ENCODE data around the gene GALNT15.

- TF ChIP-seq CTCF (IDR thresholded peaks at IDR 0.05) (no peak), EP300 (IDR thresholded peaks at IDR 0.05) (no peak)
Observed at GRCh38 chr3:16249886-16250285, 75.4 kb downstream of the GALNT15 start.

All from sigmoid colon (tissue), 4 donors.